HEK293T (cell line): ENCODE data around the gene AKAP11.

Experiments used
- BHLHE40 ChIP-seq: fragments of 450-650 bp; IDR thresholded peaks from 2 replicates; pipeline ENCODE4 v1.6.1; 2016; ENCODE audit warnings: mild to moderate bottlenecking, moderate library complexity, borderline replicate concordance
- CTBP1 ChIP-seq: fragments of 450-650 bp; IDR thresholded peaks from 2 replicates; pipeline ENCODE4 v1.6.1; 2016; ENCODE audit warnings: borderline replicate concordance
- FOXA1 ChIP-seq: fragments of 450-650 bp; IDR thresholded peaks from 2 replicates; pipeline ENCODE4 v1.6.1; 2016; ENCODE audit warnings: mild to moderate bottlenecking
- FOXK2 ChIP-seq: fragments of 450-650 bp; IDR thresholded peaks from 2 replicates; pipeline ENCODE4 v1.6.1; 2016; ENCODE audit warnings: mild to moderate bottlenecking
- SUZ12 ChIP-seq: fragments of 450-650 bp; IDR thresholded peaks from 2 replicates; pipeline ENCODE4 v1.6.1; 2016; ENCODE audit warnings: mild to moderate bottlenecking

GRCh38 chr13:42356184-42356575 is 84.2 kb downstream of the AKAP11 start:
- TF ChIP-seq FOXK2 (no peak), FOXA1 (no peak), SUZ12 (no peak), BHLHE40 (no peak), CTBP1 (no peak)
